Stimulated activated CD8-positive, alpha-beta memory T cell treated with anti-CD3 and anti-CD28 coated beads, Interleukin-7, amount 100 ng/mL, for 4 hours (primary cell): ENCODE results near the gene TNFRSF19.

Experiments
- DNase-seq, 2 donors: peaks; one replicate each; pipeline ENCODE4 v3.0.0-alpha.2; 2020; ENCODE audit warnings: low read depth in 2 of 2

The TNFRSF19 gene

GRCh38 chr13:23718996-23719395 is 148.8 kb downstream of the TNFRSF19 start:
- DNase-seq: no peak

GRCh38 chr13:23722726-23723453 is 152.7 kb downstream of the TNFRSF19 start:
- no peak for DNase-seq

- no peak for DNase-seq
Measured at GRCh38 chr13:23723471-23723870, 153.3 kb downstream of the TNFRSF19 start.

GRCh38 chr13:23724196-23724970 is 154.2 kb downstream of the TNFRSF19 start:
- DNase-seq: no peak
